DND-41 (cell line): Measurements from ENCODE around the gene TMEM26.
A peak's percentile ranks its signal among the peaks of the same experiment; 100 is the strongest.

Source experiments
- ATAC-seq: fragments of 200-7000 bp; cut with Tn5 transposase; 3 replicates; pipeline ENCODE4 v1.9.1; 2021; ENCODE audit warnings: low read depth; ENCODE audit not compliant: insufficient read depth
- DNase-seq: peaks from one replicate; pipeline ENCODE4 v3.0.0-alpha.2; 2020
- H2AFZ ChIP-seq: 2 replicates; pipeline ENCODE4 v1.6.0; 2012; ENCODE audit warnings: low read depth, low read length
- H3K27ac ChIP-seq: 2 replicates; pipeline ENCODE4 v1.5.1; 2012; ENCODE audit warnings: low read length, inconsistent platforms
- H3K27me3 ChIP-seq: fragments of 200-600 bp; sonication (generic); 2 replicates; pipeline ENCODE4 v1.6.0; 2012; ENCODE audit warnings: low read length, mild to moderate bottlenecking, inconsistent platforms; ENCODE audit not compliant: insufficient read depth, poor library complexity
- H3K36me3 ChIP-seq: 2 replicates; pipeline ENCODE4 v1.5.1; 2012; ENCODE audit warnings: low read length, inconsistent platforms; ENCODE audit not compliant: insufficient read depth
- H3K4me1 ChIP-seq: 2 replicates; pipeline ENCODE4 v1.5.1; 2012; ENCODE audit warnings: mild to moderate bottlenecking, low read length; ENCODE audit not compliant: insufficient read depth
- H3K4me2 ChIP-seq: 2 replicates; pipeline ENCODE4 v1.6.0; 2012; ENCODE audit warnings: mild to moderate bottlenecking, moderate library complexity, low read length, inconsistent platforms; ENCODE audit not compliant: insufficient read depth
- H3K4me3 ChIP-seq, 2 experiments: fragments of 200-600 bp in 1 of 2; shearing (Covaris generic) in 1 of 2; 2 replicates each; pipeline ENCODE4 v1.5.1; 2012 to 2016; ENCODE audit warnings: inconsistent platforms in 2 of 2, low read length in 2 of 2, mild to moderate bottlenecking in 2 of 2, low read depth in 1 of 2, moderate library complexity in 1 of 2
- H3K79me2 ChIP-seq: 2 replicates; pipeline ENCODE4 v1.6.0; 2012; ENCODE audit warnings: low read length, inconsistent platforms; ENCODE audit not compliant: insufficient read depth
- H3K9ac ChIP-seq: 2 replicates; pipeline ENCODE4 v1.6.0; 2012; ENCODE audit warnings: low read depth, mild to moderate bottlenecking, inconsistent platforms, low read length, moderate library complexity
- H3K9me3 ChIP-seq: 2 replicates; pipeline ENCODE4 v1.5.1; 2012; ENCODE audit warnings: low read length, moderate library complexity, mild to moderate bottlenecking, inconsistent platforms; ENCODE audit not compliant: insufficient read depth, severe bottlenecking
- H4K20me1 ChIP-seq: 2 replicates; pipeline ENCODE4 v1.6.0; 2012; ENCODE audit warnings: low read length; ENCODE audit not compliant: insufficient read depth
- EZH2 ChIP-seq: IDR thresholded peaks from 3 replicates; pipeline ENCODE4 v1.6.1; 2012; ENCODE audit warnings: borderline replicate concordance, low read depth, mild to moderate bottlenecking, moderate library complexity, low read length, inconsistent platforms; ENCODE audit not compliant: severe bottlenecking
- TF ChIP-seq, protein P1 (sequence below): IDR thresholded peaks from 2 replicates; pipeline ENCODE4 v1.5.1; 2012; ENCODE audit warnings: borderline replicate concordance, low read length, moderate library complexity, mild to moderate bottlenecking; ENCODE audit not compliant: poor library complexity, severe bottlenecking; ENCODE audit errors: extremely low read depth

Gene TMEM26

DNA sequence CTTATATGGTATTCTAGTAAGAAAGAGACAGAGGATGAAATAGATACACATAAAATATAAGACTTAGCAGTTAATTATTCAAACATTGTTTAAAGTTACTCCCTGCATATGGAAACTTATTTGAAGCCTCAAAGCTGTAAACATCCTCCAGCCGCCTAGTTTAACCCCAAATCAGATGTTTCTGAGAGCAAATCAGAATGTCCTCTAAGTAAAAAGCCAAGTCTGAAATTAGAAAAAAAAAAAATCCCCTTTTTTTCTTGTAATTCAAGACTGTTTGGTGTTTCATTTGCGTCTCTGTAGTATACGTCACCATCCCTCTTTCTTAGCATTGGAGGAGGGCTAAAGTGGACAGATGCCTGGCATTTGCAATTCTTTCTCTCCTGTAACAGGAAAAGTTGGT is 46.4 kb downstream of the TMEM26 start:
- ATAC-seq, result no peak
- no peaks in the 10 kb centered on the region for H3K27me3 ChIP-seq
- H3K9me3 ChIP-seq, result no peaks in the 10 kb centered on the region
- H3K36me3 ChIP-seq, result no peaks in the 10 kb centered on the region
- H3K4me2 ChIP-seq, result no peak overlapping the region
- peaks cover 20% of the 10 kb centered on the region for H3K4me1 ChIP-seq
- H3K27ac ChIP-seq, result no peak overlapping the region
- no peak overlapping the region for H2AFZ ChIP-seq
- no peaks in the 10 kb centered on the region for H3K79me2 ChIP-seq
- H3K9ac ChIP-seq, result no peak overlapping the region
- no peaks in the 10 kb centered on the region for H4K20me1 ChIP-seq
- TF ChIP-seq, protein P1, sequence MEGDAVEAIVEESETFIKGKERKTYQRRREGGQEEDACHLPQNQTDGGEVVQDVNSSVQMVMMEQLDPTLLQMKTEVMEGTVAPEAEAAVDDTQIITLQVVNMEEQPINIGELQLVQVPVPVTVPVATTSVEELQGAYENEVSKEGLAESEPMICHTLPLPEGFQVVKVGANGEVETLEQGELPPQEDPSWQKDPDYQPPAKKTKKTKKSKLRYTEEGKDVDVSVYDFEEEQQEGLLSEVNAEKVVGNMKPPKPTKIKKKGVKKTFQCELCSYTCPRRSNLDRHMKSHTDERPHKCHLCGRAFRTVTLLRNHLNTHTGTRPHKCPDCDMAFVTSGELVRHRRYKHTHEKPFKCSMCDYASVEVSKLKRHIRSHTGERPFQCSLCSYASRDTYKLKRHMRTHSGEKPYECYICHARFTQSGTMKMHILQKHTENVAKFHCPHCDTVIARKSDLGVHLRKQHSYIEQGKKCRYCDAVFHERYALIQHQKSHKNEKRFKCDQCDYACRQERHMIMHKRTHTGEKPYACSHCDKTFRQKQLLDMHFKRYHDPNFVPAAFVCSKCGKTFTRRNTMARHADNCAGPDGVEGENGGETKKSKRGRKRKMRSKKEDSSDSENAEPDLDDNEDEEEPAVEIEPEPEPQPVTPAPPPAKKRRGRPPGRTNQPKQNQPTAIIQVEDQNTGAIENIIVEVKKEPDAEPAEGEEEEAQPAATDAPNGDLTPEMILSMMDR, result no peak
- TF ChIP-seq EZH2, result no peak
- no peak overlapping the region for H3K4me3 ChIP-seq
- no peak for DNase-seq

DNA sequence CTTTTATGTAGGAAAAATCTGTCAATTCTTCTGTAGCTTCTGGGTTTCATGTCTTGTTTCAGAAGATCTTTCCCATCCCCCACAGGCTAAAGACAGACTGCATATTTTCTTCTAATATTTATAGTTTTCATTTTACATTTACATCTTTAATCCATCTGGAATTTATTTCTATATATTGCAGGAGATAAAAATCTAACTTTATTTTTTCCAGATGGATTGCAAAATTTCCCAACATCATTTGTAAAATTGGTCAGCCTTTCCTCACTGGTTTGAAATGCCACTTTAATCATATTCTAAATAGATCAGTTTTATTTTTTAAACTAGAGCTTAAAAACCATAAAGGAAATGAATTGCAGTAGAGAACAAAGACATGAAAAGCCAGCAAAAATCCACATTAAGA is 46.9 kb downstream of the TMEM26 start:
- Histone ChIP-seq H3K9ac (no peak overlapping the region), H3K79me2 (no peaks in the 10 kb centered on the region), H3K9me3 (no peaks in the 10 kb centered on the region), H3K4me3 (no peak overlapping the region), H3K27ac (no peak overlapping the region), H4K20me1 (no peaks in the 10 kb centered on the region), H3K36me3 (no peaks in the 10 kb centered on the region), H3K4me2 (no peak overlapping the region), H3K4me1 (peaks cover 20% of the 10 kb centered on the region), H2AFZ (no peak overlapping the region), H3K27me3 (no peaks in the 10 kb centered on the region)
- DNase-seq, result no peak
- ATAC-seq, result no peak
- TF ChIP-seq, protein P1, result no peak
- no peak for TF ChIP-seq EZH2

DNA sequence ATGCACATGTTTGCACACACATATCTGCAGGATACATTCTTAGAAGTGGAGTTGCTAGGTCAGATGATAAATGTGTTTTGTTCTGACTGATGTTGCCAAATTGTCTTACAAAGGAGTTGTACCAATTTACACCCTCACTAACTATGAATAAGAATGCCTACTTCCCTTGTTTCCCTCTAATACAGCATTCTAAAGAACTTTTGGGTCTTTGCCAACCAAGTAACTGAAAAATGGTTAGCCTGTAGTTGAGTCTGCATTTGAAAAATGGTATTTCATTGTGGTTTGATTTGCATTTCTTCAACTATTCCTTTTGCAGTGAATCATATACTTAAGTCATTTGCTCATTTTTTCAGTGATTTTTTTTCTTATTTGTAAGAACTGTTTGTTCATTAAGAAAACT is 48.4 kb downstream of the TMEM26 start:
- Histone ChIP-seq H3K4me3 (no peak overlapping the region), H3K4me2 (no peak overlapping the region), H3K36me3 (no peaks in the 10 kb centered on the region), H2AFZ (peak overlapping the region; percentile 38; the same call in 1 of the 2 replicates), H3K9me3 (no peaks in the 10 kb centered on the region), H3K27me3 (no peaks in the 10 kb centered on the region), H4K20me1 (no peaks in the 10 kb centered on the region), H3K27ac (peak overlapping the region; percentile 34; the same call in 1 of the 2 replicates), H3K4me1 (peaks cover 20% of the 10 kb centered on the region), H3K9ac (no peak overlapping the region), H3K79me2 (no peaks in the 10 kb centered on the region)
- ATAC-seq (0 out of 3 replicates have a peak, but pooled peaks have one; percentile 17), DNase-seq (no peak)
- no peak for TF ChIP-seq EZH2
- TF ChIP-seq, protein P1, result no peak

DNA sequence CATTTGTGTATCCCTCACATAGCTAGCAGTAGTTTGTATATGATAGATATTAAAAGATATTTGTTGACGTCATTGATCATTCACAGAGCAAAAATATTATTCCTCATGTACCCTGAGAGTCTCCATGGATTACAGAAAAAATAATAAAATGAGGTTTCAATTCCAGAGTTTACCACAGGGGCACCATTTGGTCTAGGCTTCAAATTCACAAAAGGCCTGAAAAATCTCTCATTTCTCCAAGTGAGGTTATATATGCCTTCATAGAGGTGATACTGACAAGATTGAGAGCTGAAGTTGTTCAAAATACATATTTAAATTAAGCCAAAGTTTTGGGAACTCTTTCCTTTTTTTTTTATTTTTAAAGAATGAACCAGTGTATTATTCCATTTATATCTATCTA is 52.7 kb downstream of the TMEM26 start:
- H2AFZ ChIP-seq, result no peak overlapping the region
- DNase-seq (no peak), ATAC-seq (no peak)
- no peaks in the 10 kb centered on the region for H3K27me3 ChIP-seq
- no peaks in the 10 kb centered on the region for H4K20me1 ChIP-seq
- no peaks in the 10 kb centered on the region for H3K9me3 ChIP-seq
- H3K4me3 ChIP-seq, result no peak overlapping the region
- H3K9ac ChIP-seq, result no peak overlapping the region
- no peaks in the 10 kb centered on the region for H3K36me3 ChIP-seq
- TF ChIP-seq EZH2, result no peak
- TF ChIP-seq, protein P1, result no peak
- no peaks in the 10 kb centered on the region for H3K79me2 ChIP-seq
- no peak overlapping the region for H3K4me2 ChIP-seq
- H3K27ac ChIP-seq, result no peak overlapping the region
- H3K4me1 ChIP-seq, result peaks cover 23% of the 10 kb centered on the region
